HepG2 (cell line): ENCODE data around the gene TMEM151A. TPM values are rescaled to one million over a fixed set of nuclear protein-coding genes. Genes with fewer than 3 reads are reported as not detected.

Source experiments
- ATRX ChIP-seq: sonication (generic); formaldehyde crosslinking; IDR thresholded peaks from 2 replicates; pipeline ENCODE4 v1.4.0; 2020; ENCODE audit warnings: missing genetic modification reagents, borderline replicate concordance
- HMG20A ChIP-seq: IDR thresholded peaks from 2 replicates; pipeline ENCODE4 v1.6.1; 2016; ENCODE audit warnings: borderline replicate concordance
- MEIS2 ChIP-seq: sonication (generic); formaldehyde crosslinking; IDR thresholded peaks from 2 replicates; pipeline ENCODE4 v1.9.0; 2021; ENCODE audit warnings: mild to moderate bottlenecking, missing genetic modification reagents
- NFATC3 ChIP-seq: sonication (generic); formaldehyde crosslinking; IDR thresholded peaks from 2 replicates; pipeline ENCODE4 v1.5.1; 2020; ENCODE audit warnings: mild to moderate bottlenecking, missing genetic modification reagents
- PRPF4 ChIP-seq: fragments of 200-400 bp; formaldehyde crosslinking; IDR thresholded peaks from 2 replicates; pipeline ENCODE4 v1.6.1; 2016; ENCODE audit warnings: low read length, low read depth; ENCODE audit not compliant: poor library complexity, severe bottlenecking
- SOX6 ChIP-seq, 2 experiments: fragments of 450-650 bp in 1 of 2; sonication (generic) in 1 of 2; formaldehyde crosslinking in 1 of 2; IDR thresholded peaks; 2 replicates each; pipeline versions ENCODE4 v1.4.0 to v1.6.1; 2017 to 2020; ENCODE audit warnings: antibody characterized with exemption in 1 of 2, mild to moderate bottlenecking in 1 of 2, missing genetic modification reagents in 1 of 2
- THAP8 ChIP-seq: sonication (generic); formaldehyde crosslinking; IDR thresholded peaks from 2 replicates; pipeline ENCODE4 v1.5.1; 2020; ENCODE audit warnings: missing genetic modification reagents, mild to moderate bottlenecking, borderline replicate concordance
- TP53 ChIP-seq: sonication (generic); formaldehyde crosslinking; conservative IDR thresholded peaks from 2 replicates; pipeline ENCODE4 v1.4.0; 2020; ENCODE audit warnings: missing genetic modification reagents
- ZC3H4 ChIP-seq: sonication (generic); formaldehyde crosslinking; IDR thresholded peaks from 2 replicates; pipeline ENCODE4 v1.4.0; 2020; ENCODE audit warnings: missing genetic modification reagents, borderline replicate concordance
- ZNF121 ChIP-seq: sonication (generic); formaldehyde crosslinking; IDR thresholded peaks from 2 replicates; pipeline ENCODE4 v1.5.0; 2020; ENCODE audit warnings: mild to moderate bottlenecking, missing genetic modification reagents
- ZNF333 ChIP-seq: sonication (generic); formaldehyde crosslinking; IDR thresholded peaks from 2 replicates; pipeline ENCODE4 v1.4.0; 2020; ENCODE audit warnings: mild to moderate bottlenecking, missing genetic modification reagents, borderline replicate concordance
- ZNF577 ChIP-seq: sonication (generic); formaldehyde crosslinking; IDR thresholded peaks from 2 replicates; pipeline ENCODE4 v1.4.0; 2020; ENCODE audit warnings: mild to moderate bottlenecking, low read depth, missing genetic modification reagents, borderline replicate concordance
- ZNF761 ChIP-seq: sonication (generic); formaldehyde crosslinking; conservative IDR thresholded peaks from 2 replicates; pipeline ENCODE4 v1.4.0; 2020; ENCODE audit warnings: mild to moderate bottlenecking, missing genetic modification reagents
- ZSCAN25 ChIP-seq: sonication (generic); formaldehyde crosslinking; IDR thresholded peaks from 2 replicates; pipeline ENCODE4 v1.8.0; 2022; ENCODE audit warnings: mild to moderate bottlenecking, missing genetic modification reagents
- polyA plus RNA-seq, 8 experiments: library from polyadenylated mRNA; depleted of rRNA in 3 of 8; stranded (reverse) in 7 of 8; unstranded in 1 of 8; fragments of >200 nt; fragmentation: Illumina TruSeq in 4 of 8; extraction: Trizol in 4 of 8; gene quantifications; 2 replicates each; pipeline versions ENCODE4 v1.2.1 to v1.2.3, GENCODE V29; 2011 to 2016; ENCODE audit warnings: low read depth in 4 of 8, missing spikeins in 1 of 8, mixed read lengths in 1 of 8; ENCODE audit not compliant: insufficient read depth in 1 of 8
- total RNA-seq, 5 experiments: library from RNA; depleted of rRNA; stranded (reverse); fragments of >200 nt; fragmentation: Illumina TruSeq; extraction: Trizol; gene quantifications; 2 replicates each; pipeline ENCODE4 v1.2.3, GENCODE V29; 2016; ENCODE audit warnings: low read depth in 1 of 5
- TF ChIP-seq, protein P1 (sequence below): sonication (generic); formaldehyde crosslinking; IDR thresholded peaks from 2 replicates; pipeline ENCODE4 v1.5.1; 2020; ENCODE audit warnings: mild to moderate bottlenecking, missing genetic modification reagents, borderline replicate concordance
- TF ChIP-seq, protein P2 (sequence below): sonication (generic); formaldehyde crosslinking; IDR thresholded peaks from 2 replicates; pipeline ENCODE4 v1.8.0; 2022; ENCODE audit warnings: mild to moderate bottlenecking, missing genetic modification reagents, borderline replicate concordance
- TF ChIP-seq, protein P3 (sequence below): sonication (generic); formaldehyde crosslinking; IDR thresholded peaks from 2 replicates; pipeline ENCODE4 v1.9.0; 2021; ENCODE audit warnings: missing genetic modification reagents, borderline replicate concordance
- TF ChIP-seq, protein P4 (sequence below): IDR thresholded peaks from 2 replicates; pipeline ENCODE4 v1.6.1; 2016

TMEM151A gene
- total and polyA plus RNA-seq, 2 of the 13 experiments (the other 11 are each of a cell fraction or from before 2014, with no cell fraction given), result 0.18 to 0.33 TPM

DNA sequence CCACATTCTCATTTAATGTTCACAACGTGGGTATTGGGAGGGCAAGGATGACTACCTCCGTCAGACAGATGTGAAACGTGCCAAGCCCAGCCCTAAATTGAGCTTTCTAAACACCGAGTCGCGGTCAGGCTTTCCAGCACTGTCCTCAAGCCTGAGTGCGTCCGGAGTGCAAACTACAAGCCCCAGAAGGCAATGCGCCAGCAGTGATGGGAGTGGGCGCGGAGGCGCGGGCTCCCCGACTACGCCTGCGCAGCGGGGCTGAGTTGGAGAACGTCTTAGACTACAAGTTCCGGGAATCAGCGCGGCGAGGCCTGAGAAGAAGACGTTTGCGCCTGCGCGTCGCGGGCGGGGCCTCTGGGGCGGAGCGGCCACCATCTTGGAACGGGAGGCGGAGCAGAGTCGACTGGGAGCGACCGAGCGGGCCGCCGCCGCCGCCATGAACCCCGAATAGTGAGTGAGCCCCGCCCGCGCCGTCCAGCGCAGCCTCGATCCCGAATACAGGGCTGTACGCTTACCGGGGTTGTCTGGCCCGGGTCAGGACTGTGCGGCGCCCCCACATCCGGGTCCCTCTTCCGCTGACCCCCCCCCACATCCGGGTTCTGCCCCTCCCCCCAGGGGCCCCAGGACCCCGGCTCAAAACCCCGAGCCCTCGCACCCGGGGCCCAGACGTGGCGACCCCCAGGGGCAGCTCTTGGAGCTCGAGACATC, 23.3 kb upstream of the TMEM151A start, which contains the start of gene RAB1B (continued):
- TF ChIP-seq, protein P1, sequence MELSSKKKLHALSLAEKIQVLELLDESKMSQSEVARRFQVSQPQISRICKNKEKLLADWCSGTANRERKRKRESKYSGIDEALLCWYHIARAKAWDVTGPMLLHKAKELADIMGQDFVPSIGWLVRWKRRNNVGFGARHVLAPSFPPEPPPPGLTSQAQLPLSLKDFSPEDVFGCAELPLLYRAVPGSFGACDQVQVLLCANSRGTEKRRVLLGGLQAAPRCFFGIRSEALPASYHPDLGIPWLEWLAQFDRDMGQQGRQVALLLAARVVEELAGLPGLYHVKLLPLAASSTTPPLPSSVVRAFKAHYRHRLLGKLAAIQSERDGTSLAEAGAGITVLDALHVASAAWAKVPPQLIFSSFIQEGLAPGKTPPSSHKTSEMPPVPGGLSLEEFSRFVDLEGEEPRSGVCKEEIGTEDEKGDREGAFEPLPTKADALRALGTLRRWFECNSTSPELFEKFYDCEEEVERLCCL (CRISPR knock-in tag), result no peak
- TF ChIP-seq MEIS2 (CRISPR knock-in tag) (no peak), ZNF761 (CRISPR knock-in tag) (0 out of 2 replicates have a peak, but pooled peaks have one; percentile 34), ZNF121 (CRISPR knock-in tag) (no peak), ZC3H4 (CRISPR knock-in tag) (no peak), SOX6 (IDR thresholded peaks at IDR 0.05) (no peak), SOX6 (CRISPR knock-in tag; IDR thresholded peaks at IDR 0.05) (no peak; the same call in 1 of the 2 replicates), THAP8 (CRISPR knock-in tag) (0 out of 2 replicates have a peak, but pooled peaks have one; percentile 30), HMG20A (CRISPR knock-in tag) (no peak), TP53 (CRISPR knock-in tag) (no peak; the same call in 1 of the 2 replicates), ZNF577 (CRISPR knock-in tag) (no peak), ZSCAN25 (CRISPR knock-in tag) (no peak), ZNF333 (no peak), ATRX (CRISPR knock-in tag) (no peak), NFATC3 (CRISPR knock-in tag) (peak; percentile 50; the same call in 1 of the 2 replicates), PRPF4 (no peak)
- TF ChIP-seq, protein P2, sequence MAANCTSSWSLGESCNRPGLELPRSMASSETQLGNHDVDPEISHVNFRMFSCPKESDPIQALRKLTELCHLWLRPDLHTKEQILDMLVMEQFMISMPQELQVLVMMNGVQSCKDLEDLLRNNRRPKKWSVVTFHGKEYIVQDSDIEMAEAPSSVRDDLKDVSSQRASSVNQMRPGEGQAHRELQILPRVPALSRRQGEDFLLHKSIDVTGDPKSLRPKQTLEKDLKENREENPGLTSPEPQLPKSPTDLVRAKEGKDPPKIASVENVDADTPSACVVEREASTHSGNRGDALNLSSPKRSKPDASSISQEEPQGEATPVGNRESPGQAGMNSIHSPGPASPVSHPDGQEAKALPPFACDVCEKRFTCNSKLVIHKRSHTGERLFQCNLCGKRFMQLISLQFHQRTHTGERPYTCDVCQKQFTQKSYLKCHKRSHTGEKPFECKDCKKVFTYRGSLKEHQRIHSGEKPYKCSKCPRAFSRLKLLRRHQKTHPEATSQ (CRISPR knock-in tag), result no peak
- TF ChIP-seq, protein P3, sequence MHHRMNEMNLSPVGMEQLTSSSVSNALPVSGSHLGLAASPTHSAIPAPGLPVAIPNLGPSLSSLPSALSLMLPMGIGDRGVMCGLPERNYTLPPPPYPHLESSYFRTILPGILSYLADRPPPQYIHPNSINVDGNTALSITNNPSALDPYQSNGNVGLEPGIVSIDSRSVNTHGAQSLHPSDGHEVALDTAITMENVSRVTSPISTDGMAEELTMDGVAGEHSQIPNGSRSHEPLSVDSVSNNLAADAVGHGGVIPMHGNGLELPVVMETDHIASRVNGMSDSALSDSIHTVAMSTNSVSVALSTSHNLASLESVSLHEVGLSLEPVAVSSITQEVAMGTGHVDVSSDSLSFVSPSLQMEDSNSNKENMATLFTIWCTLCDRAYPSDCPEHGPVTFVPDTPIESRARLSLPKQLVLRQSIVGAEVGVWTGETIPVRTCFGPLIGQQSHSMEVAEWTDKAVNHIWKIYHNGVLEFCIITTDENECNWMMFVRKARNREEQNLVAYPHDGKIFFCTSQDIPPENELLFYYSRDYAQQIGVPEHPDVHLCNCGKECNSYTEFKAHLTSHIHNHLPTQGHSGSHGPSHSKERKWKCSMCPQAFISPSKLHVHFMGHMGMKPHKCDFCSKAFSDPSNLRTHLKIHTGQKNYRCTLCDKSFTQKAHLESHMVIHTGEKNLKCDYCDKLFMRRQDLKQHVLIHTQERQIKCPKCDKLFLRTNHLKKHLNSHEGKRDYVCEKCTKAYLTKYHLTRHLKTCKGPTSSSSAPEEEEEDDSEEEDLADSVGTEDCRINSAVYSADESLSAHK (CRISPR knock-in tag), result no peak
- TF ChIP-seq, protein P4, sequence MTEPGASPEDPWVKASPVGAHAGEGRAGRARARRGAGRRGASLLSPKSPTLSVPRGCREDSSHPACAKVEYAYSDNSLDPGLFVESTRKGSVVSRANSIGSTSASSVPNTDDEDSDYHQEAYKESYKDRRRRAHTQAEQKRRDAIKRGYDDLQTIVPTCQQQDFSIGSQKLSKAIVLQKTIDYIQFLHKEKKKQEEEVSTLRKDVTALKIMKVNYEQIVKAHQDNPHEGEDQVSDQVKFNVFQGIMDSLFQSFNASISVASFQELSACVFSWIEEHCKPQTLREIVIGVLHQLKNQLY (CRISPR knock-in tag), result 0 out of 2 replicates have a peak, but pooled peaks have one; percentile 10
